GM10266 (cell line): Measurements from ENCODE around the gene PEX5L.
A peak's percentile ranks its signal among the peaks of the same experiment; 100 is the strongest.

ENCODE experiments used
- DNase-seq: peaks from one replicate; pipeline ENCODE4 v3.0.0; 2012; ENCODE audit errors: extremely low spot score
- CTCF ChIP-seq: IDR thresholded peaks from 2 replicates; pipeline ENCODE4 v1.5.1; 2012; ENCODE audit warnings: mild to moderate bottlenecking, low read depth; ENCODE audit not compliant: control insufficient read depth, insufficient read depth; ENCODE audit errors: missing control alignments

The PEX5L gene

GRCh38 chr3:179885950-179886349, 150.8 kb downstream of the PEX5L start:
- no peak for DNase-seq
- TF ChIP-seq CTCF: no peak

- DNase-seq: no peak
- TF ChIP-seq CTCF: no peak
Observed at GRCh38 chr3:179884136-179884535, 152.6 kb downstream of the PEX5L start.

DNA sequence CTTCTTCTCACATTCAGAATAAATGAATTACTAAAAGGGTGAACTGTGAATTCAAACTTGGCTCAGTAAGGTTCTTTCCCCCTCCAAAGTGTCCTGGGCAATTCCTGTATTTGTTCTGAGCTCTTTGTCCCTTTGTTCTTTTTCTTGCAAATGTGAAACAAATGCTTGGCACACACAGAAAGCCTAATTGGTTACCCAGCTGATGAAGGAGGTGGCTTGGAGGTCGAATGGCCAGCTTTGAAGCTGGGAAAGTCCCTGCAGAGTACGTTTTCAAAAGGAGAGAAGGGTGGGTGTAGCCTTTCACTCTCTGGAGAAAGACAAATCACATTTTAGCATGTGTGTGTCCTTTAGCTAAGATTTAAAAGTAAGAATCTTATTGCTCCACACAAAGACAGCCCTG, 154.4 kb downstream of the PEX5L start:
- DNase-seq: peak; percentile 83
- TF ChIP-seq CTCF: no peak

DNA sequence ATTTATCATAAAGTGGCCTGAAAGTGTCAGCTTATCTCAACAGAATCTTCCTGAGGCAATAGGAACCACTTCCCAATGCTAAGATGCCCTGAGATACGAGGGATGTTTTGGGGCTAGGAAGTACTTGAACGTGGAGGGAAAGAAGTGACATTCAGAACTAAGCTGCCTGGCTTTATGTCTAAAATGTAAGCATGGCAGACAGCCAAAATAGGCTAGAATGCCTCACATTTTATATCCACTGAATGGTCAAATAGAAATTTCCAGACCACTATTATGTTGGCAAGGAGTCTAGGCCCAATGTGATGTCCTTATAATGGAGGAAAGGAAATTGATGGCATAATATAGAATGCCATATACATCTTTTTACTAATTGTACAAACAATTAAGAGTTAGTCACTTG, 154.9 kb downstream of the PEX5L start:
- TF ChIP-seq CTCF: no peak
- DNase-seq: no peak

DNA sequence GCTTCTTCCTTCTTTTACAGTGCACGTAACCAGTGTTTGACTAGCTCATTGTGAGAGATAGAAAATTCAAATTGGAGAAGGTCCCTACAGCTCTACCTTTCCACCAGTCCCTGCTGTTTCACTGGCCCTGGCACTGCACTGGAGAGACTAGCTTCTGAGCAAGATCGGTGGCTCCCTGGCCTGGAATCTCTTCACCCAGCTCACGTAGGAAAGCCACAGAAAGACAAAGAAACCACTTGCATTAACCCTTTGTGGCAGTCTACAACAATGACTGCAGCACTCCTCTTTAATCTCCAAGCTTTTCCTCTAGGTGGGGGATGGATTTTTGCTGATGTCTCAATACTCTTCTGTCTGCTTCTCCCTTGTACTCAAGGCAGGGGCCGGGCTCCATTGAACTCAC, 155.9 kb downstream of the PEX5L start:
- TF ChIP-seq CTCF: no peak
- no peak for DNase-seq

DNA sequence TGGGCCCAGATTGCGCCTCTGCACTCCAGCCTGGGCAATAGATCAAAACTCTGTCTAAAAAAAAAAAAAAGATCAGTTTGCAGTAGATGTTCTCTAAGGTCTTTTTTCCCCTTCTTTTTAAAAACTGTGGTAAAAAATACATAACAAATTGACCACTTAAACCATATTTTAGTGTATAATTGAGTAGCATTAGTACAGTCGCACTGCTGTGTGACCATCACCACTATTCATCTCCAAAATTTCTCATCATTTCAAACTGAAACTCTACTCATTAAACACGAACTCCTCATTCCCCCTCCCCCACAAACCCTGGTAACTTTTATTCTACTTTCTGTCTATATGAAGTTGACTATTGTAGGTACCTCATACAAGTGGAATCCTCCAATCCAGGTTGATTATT, 160.3 kb downstream of the PEX5L start:
- TF ChIP-seq CTCF: no peak
- no peak for DNase-seq

DNA sequence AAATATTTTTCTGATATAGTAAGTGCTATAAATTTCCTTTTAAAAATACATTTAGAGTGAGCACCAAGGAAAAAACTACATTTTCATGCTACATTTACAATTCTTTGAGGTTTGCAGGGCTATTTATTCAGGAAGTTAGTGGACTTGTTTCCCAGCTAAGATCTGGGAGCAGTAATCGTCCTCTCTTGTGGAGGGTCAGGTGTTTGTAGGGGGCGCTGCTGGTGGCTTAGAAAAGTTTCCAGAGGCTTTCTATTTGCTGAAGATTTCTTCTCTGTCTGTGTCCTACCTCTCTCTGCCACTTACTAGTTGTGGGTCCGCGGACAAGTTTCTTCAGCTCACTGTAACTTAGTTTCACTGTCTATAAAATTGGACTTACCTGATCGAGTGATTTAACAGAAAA, 163.9 kb downstream of the PEX5L start:
- no peak for TF ChIP-seq CTCF
- no peak for DNase-seq
